GM13976 (cell line): ENCODE measurements around the gene TXNDC11.
A peak's percentile ranks its signal among the peaks of the same experiment; 100 is the strongest.

Experiments used
- DNase-seq: peaks from one replicate; pipeline ENCODE4 v3.0.0; 2012; ENCODE audit warnings: low spot score
- CTCF ChIP-seq: IDR thresholded peaks from 2 replicates; pipeline ENCODE4 v1.5.1; 2012; ENCODE audit warnings: borderline replicate concordance, mild to moderate bottlenecking; ENCODE audit not compliant: insufficient read depth; ENCODE audit errors: extremely low read depth, missing control alignments, control extremely low read depth
- in situ Hi-C: fragments of 300-500 bp; cut with MboI; formaldehyde crosslinking; loops from one replicate; pipeline ENCODE4 v1.12.0; 2022; ENCODE audit warnings: low sequenced_read_pairs, mixed read lengths, inconsistent platforms; ENCODE audit not compliant: unreplicated experiment

TXNDC11 gene

GRCh38 chr16:11734025-11734652 lies 8.5 kb downstream of the TXNDC11 start:
- in situ Hi-C loops = no loop called here
- no peak for TF ChIP-seq CTCF
- peak; percentile 43 for DNase-seq

- no peak for TF ChIP-seq CTCF
- in situ Hi-C loops = no loop called here
- no peak for DNase-seq
Measured at GRCh38 chr16:11731222-11731621, 11.4 kb downstream of the TXNDC11 start.

- no peak for TF ChIP-seq CTCF
- in situ Hi-C loops = no loop called here
- DNase-seq = no peak
Measured at GRCh38 chr16:11729787-11730186, 12.9 kb downstream of the TXNDC11 start.

DNA sequence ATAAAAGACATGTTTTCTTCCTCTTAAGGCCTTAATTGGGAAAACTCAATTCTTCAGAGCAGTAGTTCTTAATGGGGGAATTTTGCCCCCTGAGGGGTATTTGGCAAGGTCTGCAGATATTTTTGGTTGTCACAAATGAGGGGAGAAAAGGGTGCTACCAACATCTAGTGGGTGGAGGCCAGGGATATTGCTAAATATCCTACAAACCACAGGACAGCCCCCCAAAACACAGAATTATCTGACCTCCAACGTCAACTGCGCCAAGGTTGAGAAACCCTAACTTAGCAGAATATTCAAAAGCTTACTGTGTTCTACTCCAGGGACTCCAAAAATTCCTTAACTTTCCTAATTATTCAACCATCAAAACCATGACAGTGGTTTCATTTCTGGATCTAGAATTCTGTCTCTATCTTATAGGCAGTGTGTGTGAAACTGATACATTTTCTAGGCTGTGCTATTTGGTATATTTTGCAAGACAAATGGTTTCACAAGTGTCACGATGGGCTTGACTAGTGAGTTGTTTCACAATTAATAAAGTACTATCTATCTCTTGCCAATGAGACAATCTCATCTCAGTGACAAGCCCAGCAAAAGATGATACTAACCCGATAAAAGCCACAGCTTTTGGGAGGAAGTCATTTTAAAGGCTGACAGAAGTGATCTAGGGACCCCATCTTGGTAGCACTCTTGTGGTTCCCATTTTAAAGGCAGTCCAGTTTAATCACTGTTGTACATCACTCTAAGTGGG lies 14.7 kb downstream of the TXNDC11 start:
- in situ Hi-C loops = no loop called here
- TF ChIP-seq CTCF = no peak
- peak; percentile 47 for DNase-seq

- no peak for DNase-seq
- TF ChIP-seq CTCF = no peak
- in situ Hi-C loops = no loop called here
Measured at GRCh38 chr16:11726008-11726407, 16.6 kb downstream of the TXNDC11 start.

DNA sequence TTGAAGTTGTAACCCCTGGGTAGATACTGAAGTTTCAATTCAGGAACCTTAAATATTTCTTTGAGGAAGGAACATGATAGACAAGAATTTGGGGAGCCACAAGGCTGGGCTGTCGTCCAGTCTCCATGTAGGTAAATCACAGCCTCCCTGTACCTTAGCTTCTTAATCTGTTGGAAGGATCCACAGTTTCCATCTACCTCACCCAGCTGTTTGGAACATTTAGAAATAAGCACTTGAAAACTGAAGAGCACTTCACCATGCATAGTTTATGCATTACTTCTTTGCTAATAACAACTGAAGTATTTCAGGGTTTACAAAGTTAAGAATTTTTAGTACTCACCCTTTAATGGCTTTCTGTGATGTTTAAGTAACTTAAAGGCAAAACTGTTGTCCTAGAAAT lies 17.2 kb downstream of the TXNDC11 start:
- in situ Hi-C loops = no loop called here
- no peak for DNase-seq
- TF ChIP-seq CTCF = no peak
